HepG2 (cell line): Measurements from ENCODE around the gene COL18A1. TPM values are rescaled to one million over a fixed set of nuclear protein-coding genes. Genes with fewer than 3 reads are reported as not detected.

Experiments
- ATAC-seq: fragments of 200-7000 bp; cut with Tn5 transposase; 3 replicates; pipeline ENCODE4 v1.9.1; 2020; ENCODE audit warnings: mild to moderate bottlenecking, moderate library complexity
- BruUV-seq: library from RNA; stranded (reverse); fragments of 400-500 nt; replicated peaks from 2 replicates; lab custom pipeline; 2021; lab: Mats Ljungman, UMichigan
- CTCF ChIA-PET: fragments of 300-600 bp; formaldehyde crosslinking; extraction: SDS; loops from one replicate; lab custom pipeline; 2021; ENCODE audit warnings: low total read pairs, inconsistent platforms, low intra/inter-chr PET ratio; lab: Yijun Ruan, JAX
- POLR2A ChIA-PET: fragments of 350-600 bp; sonication (Branson Sonifier 250); formaldehyde crosslinking; loops from one replicate; lab custom pipeline; 2020; ENCODE audit warnings: antibody characterized with exemption, inconsistent platforms; lab: Yijun Ruan, JAX
- DNase-seq: peaks from one replicate; pipeline ENCODE4 v3.0.0-alpha.2; 2015; ENCODE audit warnings: low spot score
- FAIRE-seq: peaks from 3 replicates; lab custom pipeline; 2011; peaks lifted over from hg19 to GRCh38; lab: Jason Lieb, UNC
- H2AFZ ChIP-seq: one replicate; pipeline ENCODE4 v1.6.1; 2011; ENCODE audit warnings: low read length, inconsistent platforms
- H3K27ac ChIP-seq: fragments of 300-600 bp; 3 replicates; pipeline ENCODE4 v1.8.0; 2011; ENCODE audit warnings: mixed run types, mild to moderate bottlenecking, mixed read lengths, low read length, inconsistent platforms; ENCODE audit not compliant: insufficient read depth; ENCODE audit errors: extremely low read length
- H3K27me3 ChIP-seq, 2 experiments: fragments of 200-600 bp in 1 of 2; 2 replicates in 1 of 2; 3 replicates in 1 of 2; pipeline versions ENCODE4 v1.6.0 to v1.8.0; 2011; ENCODE audit warnings: low read length in 2 of 2, mild to moderate bottlenecking in 2 of 2, moderate library complexity in 2 of 2, inconsistent platforms in 1 of 2; ENCODE audit not compliant: insufficient read depth in 2 of 2, control insufficient read depth in 1 of 2
- H3K36me3 ChIP-seq, 2 experiments: fragments of 200-600 bp in 1 of 2; replicated peaks in 1 of 2; 2 replicates in 1 of 2; 3 replicates in 1 of 2; pipeline versions ENCODE4 v1.5.1 to v1.8.0; 2011; ENCODE audit warnings: low read length in 2 of 2, inconsistent platforms in 1 of 2; ENCODE audit not compliant: insufficient read depth in 2 of 2, control insufficient read depth in 1 of 2
- H3K4me1 ChIP-seq: 2 replicates; pipeline ENCODE4 v1.5.1; 2012; ENCODE audit warnings: low read length, inconsistent platforms; ENCODE audit not compliant: insufficient read depth
- H3K4me2 ChIP-seq: 2 replicates; pipeline ENCODE4 v1.6.0; 2011; ENCODE audit warnings: low read depth, low read length, inconsistent platforms
- H3K4me3 ChIP-seq, 3 experiments: fragments of 200-600 bp in 1 of 3; sonication (generic), shearing (Covaris generic) in 1 of 3; replicated peaks in 1 of 3; 2 replicates each; pipeline ENCODE4 v1.5.1; 2011 to 2016; ENCODE audit warnings: low read length in 3 of 3, inconsistent platforms in 2 of 3, low read depth in 2 of 3, mild to moderate bottlenecking in 2 of 3, control low read depth in 1 of 3, mixed read lengths in 1 of 3; ENCODE audit not compliant: insufficient read depth in 1 of 3
- H3K79me2 ChIP-seq: one replicate; pipeline ENCODE4 v1.6.1; 2011; ENCODE audit warnings: low read length, inconsistent platforms; ENCODE audit not compliant: insufficient read depth
- H3K9ac ChIP-seq: 2 replicates; pipeline ENCODE4 v1.6.0; 2011; ENCODE audit warnings: mild to moderate bottlenecking, low read depth, low read length, inconsistent platforms; ENCODE audit not compliant: insufficient read depth
- H3K9me3 ChIP-seq: 2 replicates; pipeline ENCODE4 v1.5.1; 2012; ENCODE audit warnings: mild to moderate bottlenecking, low read length
- H4K20me1 ChIP-seq: 2 replicates; pipeline ENCODE4 v1.6.0; 2011; ENCODE audit warnings: inconsistent platforms, mild to moderate bottlenecking, low read length, moderate library complexity; ENCODE audit not compliant: insufficient read depth
- CBX2 ChIP-seq, 2 experiments: fragments of 200-600 bp in 1 of 2; sonication (generic); formaldehyde crosslinking in 1 of 2; IDR thresholded peaks; 2 replicates each; pipeline versions ENCODE4 v1.7.0 to v1.8.1; 2018 to 2022; ENCODE audit warnings: low read depth in 2 of 2, low read length in 1 of 2, mild to moderate bottlenecking in 1 of 2, missing genetic modification reagents in 1 of 2
- MLX ChIP-seq: IDR thresholded peaks from 2 replicates; pipeline ENCODE4 v1.6.1; 2016
- NFYB ChIP-seq: sonication (generic); formaldehyde crosslinking; IDR thresholded peaks from 2 replicates; pipeline ENCODE4 v1.4.0; 2020; ENCODE audit warnings: missing genetic modification reagents
- THAP7 ChIP-seq: sonication (generic); formaldehyde crosslinking; IDR thresholded peaks from 2 replicates; pipeline ENCODE4 v1.8.1; 2023; ENCODE audit warnings: mild to moderate bottlenecking, missing genetic modification reagents
- THRA ChIP-seq: sonication (generic); formaldehyde crosslinking; IDR thresholded peaks from 2 replicates; pipeline ENCODE4 v1.4.0; 2020; ENCODE audit warnings: missing genetic modification reagents, borderline replicate concordance
- ZNF883 ChIP-seq: sonication (generic); formaldehyde crosslinking; IDR thresholded peaks from 2 replicates; pipeline ENCODE4 v1.5.1; 2020; ENCODE audit warnings: mild to moderate bottlenecking, missing genetic modification reagents; ENCODE audit errors: not compliant biosample characterization
- WGBS: methylation state at CpG from one replicate; pipeline ENCODE4 v1.1.6; 2017; ENCODE audit warnings: low lambda C conversion rate; 5-methylcytosine and 5-hydroxymethylcytosine counted together
- in situ Hi-C: cut with HindIII; loops from 2 replicates; pipeline ENCODE4 v1.10.0; 2017; ENCODE audit warnings: low pct_unique_long_range_greater_than_20kb; ENCODE audit not compliant: extremely low pct_ligation_motif_present
- intact Hi-C: fragments of 100-400 bp; cut with micrococcal nuclease; formaldehyde crosslinking; loops from one replicate; pipeline ENCODE4 v1.10.0; 2022; ENCODE audit not compliant: unreplicated experiment
- polyA plus RNA-seq, 8 experiments: library from polyadenylated mRNA; depleted of rRNA in 3 of 8; stranded (reverse) in 7 of 8; unstranded in 1 of 8; fragments of >200 nt; fragmentation: Illumina TruSeq in 4 of 8; extraction: Trizol in 4 of 8; gene quantifications; 2 replicates each; pipeline versions ENCODE4 v1.2.1 to v1.2.3, GENCODE V29; 2011 to 2016; ENCODE audit warnings: low read depth in 4 of 8, missing spikeins in 1 of 8, mixed read lengths in 1 of 8; ENCODE audit not compliant: insufficient read depth in 1 of 8
- total RNA-seq, 5 experiments: library from RNA; depleted of rRNA; stranded (reverse); fragments of >200 nt; fragmentation: Illumina TruSeq; extraction: Trizol; gene quantifications; 2 replicates each; pipeline ENCODE4 v1.2.3, GENCODE V29; 2016; ENCODE audit warnings: low read depth in 1 of 5

Gene COL18A1
- total and polyA plus RNA-seq, 2 of the 13 experiments (the other 11 are each of a cell fraction or from before 2014, with no cell fraction given), result 79.0 to 102 TPM

GRCh38 chr21:45396620-45396995, 8.4 kb upstream of the COL18A1 start:
- FAIRE-seq (no peak), ATAC-seq (no peak), DNase-seq (no peak)
- H3K79me2 ChIP-seq, result no peaks in the 10 kb centered on the region
- BruUV-seq, result no TSS peak
- CTCF ChIA-PET, result no interaction called here
- in situ Hi-C loops (no loop called here), intact Hi-C loops (no loop called here)
- WGBS, result 58% methylated on average over 7 of the region's 8 CpGs
- H3K9ac ChIP-seq, result no peak overlapping the region
- no peak overlapping the region for H3K4me2 ChIP-seq
- POLR2A ChIA-PET, result no interaction called here
- TF ChIP-seq NFYB, result no peak
- TF ChIP-seq MLX (CRISPR knock-in tag), result no peak
- TF ChIP-seq ZNF883, result no peak
- TF ChIP-seq THAP7 (CRISPR knock-in tag), result no peak
- peaks cover 10 to 71% of the 10 kb centered on the region in 2 experiments; a peak in 4 of 5 replicates for H3K27me3 ChIP-seq
- no peak overlapping the region for H3K4me3 ChIP-seq
- no peak overlapping the region for H3K27ac ChIP-seq
- no peaks in the 10 kb centered on the region for H3K36me3 ChIP-seq
- H4K20me1 ChIP-seq, result no peaks in the 10 kb centered on the region
- peaks cover 4% of the 10 kb centered on the region for H3K9me3 ChIP-seq
- H3K4me1 ChIP-seq, result peaks cover 9% of the 10 kb centered on the region; the same call in 1 of the 2 replicates
- H2AFZ ChIP-seq, result no peak overlapping the region

- Histone ChIP-seq H4K20me1 (no peaks in the 10 kb centered on the region), H3K27me3 (peaks cover 10 to 70% of the 10 kb centered on the region in 2 experiments), H2AFZ (no peak overlapping the region), H3K79me2 (no peaks in the 10 kb centered on the region), H3K4me3 (no peak overlapping the region), H3K9me3 (peaks cover 4% of the 10 kb centered on the region), H3K4me1 (peaks cover 9% of the 10 kb centered on the region; the same call in 1 of the 2 replicates), H3K4me2 (no peak overlapping the region), H3K36me3 (no peaks in the 10 kb centered on the region), H3K9ac (no peak overlapping the region), H3K27ac (no peak overlapping the region)
- TF ChIP-seq THRA (CRISPR knock-in tag), result no peak
- 0 out of 2 replicates have a peak, but pooled peaks have one; percentile 78 for TF ChIP-seq CBX2 (IDR thresholded peaks at IDR 0.05; ENCODE audit: low read depth, low read length)
- TF ChIP-seq CBX2 (CRISPR knock-in tag; IDR thresholded peaks at IDR 0.05; ENCODE audit: low read depth), result no peak
- no peak for ATAC-seq
- 2% methylated on average over 2 of the region's 2 CpGs for WGBS
- FAIRE-seq, result no peak
- no TSS peak for BruUV-seq
- ChIA-PET POLR2A (no interaction called here), CTCF (no interaction called here)
- no peak for DNase-seq
- in situ Hi-C loops (no loop called here), intact Hi-C loops (no loop called here)
These were observed 7.6 kb upstream of the COL18A1 start for GRCh38 chr21:45397381-45397780.
